IPS-15b (cell line): ENCODE results near the gene KRT6A.

Experiments
- H3K27me3 ChIP-seq: one replicate; pipeline ENCODE4 v1.6.1; 2013; ENCODE audit warnings: low read length; ENCODE audit not compliant: control insufficient read depth, insufficient read depth
- H3K36me3 ChIP-seq: one replicate; pipeline ENCODE4 v1.6.1; 2013; ENCODE audit warnings: low read length; ENCODE audit not compliant: control insufficient read depth, insufficient read depth
- H3K4me1 ChIP-seq: one replicate; pipeline ENCODE4 v1.6.1; 2013; ENCODE audit warnings: mild to moderate bottlenecking, low read length; ENCODE audit not compliant: control insufficient read depth, insufficient read depth
- H3K4me3 ChIP-seq: one replicate; pipeline ENCODE4 v1.5.1; 2013; ENCODE audit warnings: low read depth, low read length
- H3K9ac ChIP-seq: one replicate; pipeline ENCODE4 v1.6.1; 2013; ENCODE audit warnings: low read depth, mild to moderate bottlenecking, low read length
- H3K9me3 ChIP-seq: one replicate; pipeline ENCODE4 v1.6.1; 2013; ENCODE audit warnings: mild to moderate bottlenecking, low read length; ENCODE audit not compliant: control insufficient read depth, insufficient read depth

The KRT6A gene

DNA sequence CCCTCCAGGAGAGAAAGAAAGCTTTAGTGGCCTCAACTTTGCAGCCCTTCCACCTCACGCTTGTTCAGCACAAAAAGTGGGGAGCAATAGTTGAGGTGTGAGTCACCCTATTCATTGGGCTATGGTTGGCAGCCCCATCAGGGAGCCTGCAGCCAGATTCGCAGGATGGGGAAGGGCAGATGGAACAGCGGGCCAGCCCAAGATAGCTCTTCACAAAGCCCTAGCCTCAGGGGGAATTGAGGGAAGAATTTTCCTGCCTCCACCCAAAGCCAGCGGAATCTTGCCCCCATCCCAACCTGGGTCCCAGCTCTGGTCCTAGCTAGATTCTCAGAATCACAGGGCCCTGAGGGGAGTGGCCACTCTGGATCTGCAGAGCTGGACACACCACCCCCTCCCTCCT lies 30.8 kb upstream of the KRT6A start:
- Histone ChIP-seq H3K4me1 (no peaks in the 10 kb centered on the region), H3K4me3 (no peak overlapping the region), H3K36me3 (no peaks in the 10 kb centered on the region), H3K9me3 (no peaks in the 10 kb centered on the region), H3K9ac (no peak overlapping the region), H3K27me3 (no peaks in the 10 kb centered on the region)

DNA sequence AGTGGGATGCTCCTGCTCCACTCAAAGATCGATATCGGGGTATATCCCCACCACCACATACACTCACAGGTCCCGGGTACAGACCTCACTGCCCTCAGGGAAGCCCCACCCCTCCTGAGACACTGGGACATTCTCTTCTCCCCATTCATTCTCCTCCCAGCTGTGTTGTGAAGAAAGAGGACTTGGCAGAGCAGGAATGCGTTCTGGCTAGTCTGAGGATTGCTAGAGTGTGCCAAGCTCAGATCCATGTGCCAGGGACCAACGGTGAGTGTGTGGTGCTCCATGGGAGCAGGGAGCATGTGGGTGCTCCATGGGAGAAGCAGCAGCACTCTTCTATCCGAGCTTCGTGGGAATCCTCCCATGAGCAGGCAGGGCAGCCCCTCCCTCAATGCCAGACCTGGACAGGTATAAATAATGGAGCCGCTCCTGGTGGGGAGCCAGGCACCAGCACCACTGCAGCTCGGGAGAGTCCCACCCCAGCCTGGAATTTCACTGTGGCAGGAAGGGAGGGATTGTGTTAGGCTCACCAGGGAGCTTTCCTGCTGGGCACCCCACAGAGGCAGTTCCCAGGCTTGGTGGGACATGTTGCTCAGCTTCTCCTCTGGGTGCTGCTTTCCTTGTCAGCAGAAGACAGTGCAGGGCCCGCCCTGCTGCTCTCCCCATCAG lies 29.4 kb upstream of the KRT6A start:
- Histone ChIP-seq H3K9me3 (no peaks in the 10 kb centered on the region), H3K27me3 (no peaks in the 10 kb centered on the region), H3K36me3 (no peaks in the 10 kb centered on the region)

DNA sequence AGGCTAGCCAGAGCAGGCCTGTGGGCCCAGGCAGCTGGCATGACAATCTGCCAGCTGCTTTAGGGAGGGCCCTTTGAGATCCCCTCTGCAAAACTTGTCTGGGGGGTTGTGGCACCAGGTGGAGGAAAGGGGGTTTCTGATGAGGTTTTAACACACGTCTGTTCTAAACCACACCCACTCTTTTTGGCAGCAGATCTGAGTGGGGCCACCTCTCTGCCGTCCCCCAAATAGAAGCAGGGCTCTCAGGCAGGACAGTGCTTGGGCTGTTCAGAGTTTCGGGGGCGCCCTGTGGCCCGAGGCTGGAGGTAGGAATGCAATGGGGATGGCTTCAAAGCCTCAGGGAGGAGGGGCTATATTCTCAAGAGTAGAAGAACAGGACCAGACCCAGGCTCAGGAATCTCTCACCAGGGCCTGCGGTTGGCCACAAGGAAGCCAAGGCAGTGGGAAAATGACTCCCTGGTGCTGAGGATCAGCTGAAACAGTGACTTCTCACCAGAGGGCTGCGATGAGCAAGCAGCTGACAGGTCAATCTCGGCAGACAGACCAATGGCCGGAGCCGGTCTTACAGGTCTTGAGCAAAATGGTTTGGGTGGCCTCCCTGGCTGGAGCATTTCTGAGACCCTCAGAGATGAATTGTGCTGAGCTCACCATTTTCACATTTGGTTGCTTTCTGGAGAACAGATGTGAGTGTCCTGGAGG lies 28.7 kb upstream of the KRT6A start:
- Histone ChIP-seq H3K9ac (no peak overlapping the region), H3K36me3 (no peaks in the 10 kb centered on the region), H3K4me3 (no peak overlapping the region), H3K27me3 (no peaks in the 10 kb centered on the region), H3K9me3 (no peaks in the 10 kb centered on the region), H3K4me1 (no peaks in the 10 kb centered on the region)

More for the DNA sequence above, 29.4 kb upstream of the KRT6A start:
- H3K9ac ChIP-seq: no peak overlapping the region
- no peaks in the 10 kb centered on the region for H3K4me1 ChIP-seq
- no peak overlapping the region for H3K4me3 ChIP-seq

DNA sequence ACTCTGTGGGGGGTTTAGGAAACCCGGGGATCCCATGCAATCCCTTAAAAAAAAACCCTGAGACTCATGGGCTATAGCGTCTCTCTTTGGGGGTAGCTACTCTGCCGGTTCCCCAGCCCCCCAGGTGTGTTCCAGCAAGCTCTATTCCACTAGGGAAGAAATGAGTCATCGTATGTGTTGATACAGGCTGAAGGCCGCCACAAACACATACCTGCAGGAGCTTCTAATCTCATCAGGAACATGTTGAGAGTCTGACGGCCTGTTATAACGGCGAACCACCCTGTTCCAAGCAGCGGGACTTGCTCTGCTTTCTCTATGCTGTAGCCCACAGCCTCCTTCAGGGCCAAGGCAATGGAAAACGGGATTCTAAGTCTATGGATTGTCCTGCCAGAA lies 28.1 kb upstream of the KRT6A start:
- Histone ChIP-seq H3K9me3 (no peaks in the 10 kb centered on the region), H3K4me3 (no peak overlapping the region), H3K4me1 (no peaks in the 10 kb centered on the region), H3K36me3 (no peaks in the 10 kb centered on the region), H3K9ac (no peak overlapping the region), H3K27me3 (no peaks in the 10 kb centered on the region)

DNA sequence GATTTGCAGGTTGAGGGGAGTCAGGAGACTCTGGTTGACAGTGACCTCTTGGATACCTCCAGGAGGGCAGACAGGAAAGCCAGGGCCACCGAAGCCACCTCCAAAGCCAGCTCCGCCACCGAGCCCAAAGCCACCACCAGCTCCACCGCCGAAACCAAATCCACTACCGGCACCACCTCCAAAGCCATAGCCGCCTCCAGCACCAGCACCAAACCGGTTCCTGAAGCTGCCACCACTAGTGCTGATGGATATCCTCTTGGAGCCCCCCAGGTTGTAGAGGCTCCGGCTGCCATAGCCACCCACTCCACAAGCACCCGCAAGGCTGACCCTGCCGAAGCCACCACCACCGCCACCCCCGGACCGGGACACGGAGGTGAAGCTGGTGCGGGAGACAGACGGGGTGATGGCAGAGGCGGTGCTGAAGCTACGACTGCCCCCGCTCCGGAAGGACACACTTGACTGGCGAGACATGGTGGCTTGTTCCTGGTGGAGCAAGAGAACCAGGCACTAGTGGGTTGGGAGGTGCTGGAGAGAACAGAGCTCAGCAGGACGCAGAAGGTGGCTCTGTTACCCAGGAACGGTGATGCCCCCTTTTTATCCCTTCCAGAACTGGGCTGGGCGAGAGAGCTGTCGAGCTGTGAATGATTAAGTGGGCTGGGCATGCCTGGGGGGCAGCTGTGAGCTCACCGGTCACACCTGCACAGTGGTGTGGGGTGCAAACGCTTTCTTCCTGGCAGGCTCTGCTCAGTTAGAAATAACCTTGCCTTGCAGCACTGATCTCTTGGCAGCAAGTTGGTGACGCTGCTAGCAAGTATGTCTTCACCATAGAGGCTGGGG lies 27.0 kb upstream of the KRT6A start, which contains the start of gene KRT5:
Gene KRT5, minus strand, starts transcription at position 569 of the 837 bp plus-strand sequence. Its CDS starts 98 bp downstream, at position 471.
- Histone ChIP-seq H3K9ac (no peak within 1 kb of the TSS), H3K4me1 (no peaks in the 10 kb centered on the region), H3K4me3 (no peak within 1 kb of the TSS), H3K36me3 (no peaks in the 10 kb centered on the region), H3K27me3 (no peaks in the 10 kb centered on the region), H3K9me3 (no peaks in the 10 kb centered on the region)

DNA sequence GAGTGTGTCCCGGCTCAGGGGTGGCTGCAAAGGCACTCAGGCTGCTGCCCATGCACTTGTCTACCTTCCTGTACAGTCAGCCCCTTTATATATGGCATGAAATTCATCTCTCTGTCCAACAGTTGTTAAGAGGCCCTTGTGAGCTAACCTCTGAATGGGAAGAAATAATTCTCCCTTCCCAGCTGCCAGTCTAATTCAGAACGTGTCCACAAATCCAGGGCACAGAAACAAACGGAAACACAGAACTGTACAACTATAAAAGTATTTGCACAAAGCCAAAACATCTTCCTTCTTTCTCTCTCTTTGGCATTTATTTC lies 26.3 kb upstream of the KRT6A start:
- Histone ChIP-seq H3K27me3 (no peaks in the 10 kb centered on the region), H3K9ac (no peak overlapping the region)

DNA sequence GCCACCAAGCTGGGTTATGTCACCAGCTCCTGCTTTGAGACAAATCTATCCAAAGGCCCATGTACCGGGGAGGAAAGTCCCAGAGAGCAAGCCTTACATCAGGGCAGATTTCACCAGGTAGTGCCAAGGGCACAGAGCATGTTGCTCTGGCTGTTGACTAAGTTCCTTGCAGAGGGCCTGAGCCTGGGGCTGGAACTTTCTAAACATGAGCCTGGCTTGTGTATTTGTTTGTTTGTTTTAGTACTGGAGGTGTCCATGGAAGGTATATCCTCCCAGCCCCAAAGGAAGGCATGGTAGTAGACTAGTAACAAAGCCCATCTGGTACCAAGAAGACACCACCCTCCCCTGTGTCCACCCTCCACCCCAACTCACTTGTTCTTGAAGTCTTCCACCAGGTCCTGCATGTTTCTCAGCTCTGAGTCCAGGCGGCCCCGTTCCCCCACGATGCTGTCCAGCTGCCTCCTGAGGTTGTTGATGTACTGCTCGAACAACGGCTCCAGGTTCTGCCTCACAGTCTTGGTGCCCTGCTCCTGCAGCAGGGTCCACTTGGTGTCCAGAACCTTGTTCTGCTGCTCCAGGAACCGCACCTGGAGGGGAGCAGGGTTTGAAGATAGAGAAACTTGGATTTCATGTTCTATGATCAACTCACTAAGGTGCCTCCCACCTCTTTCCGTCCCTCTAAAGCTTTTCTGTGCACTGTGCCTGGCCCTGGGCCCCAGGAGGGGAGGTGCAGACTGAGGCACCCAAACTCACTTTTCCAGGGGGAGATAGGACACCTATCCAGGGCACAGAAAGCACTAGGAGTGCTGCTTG lies 25.7 kb upstream of the KRT6A start:
- Histone ChIP-seq H3K9me3 (no peaks in the 10 kb centered on the region), H3K4me1 (no peaks in the 10 kb centered on the region), H3K36me3 (no peaks in the 10 kb centered on the region), H3K27me3 (no peaks in the 10 kb centered on the region), H3K9ac (no peak overlapping the region), H3K4me3 (no peak overlapping the region)

More for the DNA sequence above, 26.3 kb upstream of the KRT6A start:
- no peaks in the 10 kb centered on the region for H3K9me3 ChIP-seq
- no peak overlapping the region for H3K4me3 ChIP-seq
- no peaks in the 10 kb centered on the region for H3K4me1 ChIP-seq
- no peaks in the 10 kb centered on the region for H3K36me3 ChIP-seq

DNA sequence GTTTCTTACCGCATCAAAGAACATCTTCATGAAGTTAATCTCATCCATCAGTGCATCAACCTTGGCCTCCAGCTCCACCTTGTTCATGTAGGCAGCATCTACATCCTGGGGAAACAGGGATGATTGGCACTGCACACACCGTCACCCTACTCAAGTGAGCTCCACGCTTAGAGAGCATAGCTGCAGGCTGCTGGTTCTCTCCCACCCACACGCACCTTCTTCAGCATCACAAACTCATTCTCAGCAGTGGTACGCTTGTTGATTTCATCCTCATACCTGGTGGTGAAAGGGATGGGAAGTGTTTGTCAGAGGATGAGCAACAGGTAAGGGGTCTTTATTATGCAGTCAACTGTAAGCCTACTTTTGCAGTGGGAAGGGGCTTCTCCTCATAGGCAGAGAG lies 24.8 kb upstream of the KRT6A start:
- Histone ChIP-seq H3K27me3 (no peaks in the 10 kb centered on the region), H3K4me3 (no peak overlapping the region), H3K9ac (no peak overlapping the region), H3K36me3 (no peaks in the 10 kb centered on the region), H3K9me3 (no peaks in the 10 kb centered on the region), H3K4me1 (no peaks in the 10 kb centered on the region)

DNA sequence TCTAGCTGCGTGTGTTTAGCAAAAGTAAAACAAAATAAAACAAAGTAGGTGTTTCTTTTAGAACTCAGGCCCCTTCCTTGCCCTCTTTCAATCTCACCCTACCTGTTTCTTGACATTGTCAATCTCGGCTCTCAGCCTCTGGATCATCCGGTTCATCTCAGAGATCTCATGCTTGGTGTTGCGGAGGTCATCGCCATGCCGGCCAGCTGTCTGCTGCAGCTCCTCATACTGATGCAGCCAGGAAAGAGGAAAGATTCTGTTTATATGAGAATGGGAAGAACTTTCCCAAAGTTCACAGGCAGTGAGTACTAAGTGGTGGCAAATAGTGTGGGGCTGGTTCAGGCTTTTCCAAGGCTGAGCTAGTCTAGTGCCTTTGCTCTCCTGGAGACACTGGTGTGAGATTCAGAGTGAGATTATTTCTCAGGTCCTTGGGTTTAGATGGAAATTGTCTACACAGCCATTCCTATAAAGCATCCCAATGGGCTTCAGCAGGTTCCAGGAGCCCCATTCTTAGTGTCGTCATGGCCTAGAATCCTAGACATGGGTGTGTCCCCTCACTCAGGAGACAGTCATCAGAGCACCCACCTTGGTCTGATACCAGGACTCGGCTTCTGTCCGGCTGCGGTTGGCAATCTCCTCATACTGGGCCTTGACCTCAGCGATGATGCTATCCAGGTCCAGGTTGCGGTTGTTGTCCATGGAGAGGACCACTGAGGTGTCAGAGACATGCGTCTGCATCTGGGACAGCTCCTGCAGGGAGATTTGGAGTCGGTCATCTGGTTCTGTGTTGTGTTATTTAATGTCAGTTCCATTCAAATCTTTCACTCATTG lies 24.2 kb upstream of the KRT6A start:
- Histone ChIP-seq H3K9me3 (no peaks in the 10 kb centered on the region), H3K36me3 (no peaks in the 10 kb centered on the region), H3K4me1 (no peaks in the 10 kb centered on the region), H3K9ac (no peak overlapping the region), H3K4me3 (no peak overlapping the region), H3K27me3 (no peaks in the 10 kb centered on the region)

DNA sequence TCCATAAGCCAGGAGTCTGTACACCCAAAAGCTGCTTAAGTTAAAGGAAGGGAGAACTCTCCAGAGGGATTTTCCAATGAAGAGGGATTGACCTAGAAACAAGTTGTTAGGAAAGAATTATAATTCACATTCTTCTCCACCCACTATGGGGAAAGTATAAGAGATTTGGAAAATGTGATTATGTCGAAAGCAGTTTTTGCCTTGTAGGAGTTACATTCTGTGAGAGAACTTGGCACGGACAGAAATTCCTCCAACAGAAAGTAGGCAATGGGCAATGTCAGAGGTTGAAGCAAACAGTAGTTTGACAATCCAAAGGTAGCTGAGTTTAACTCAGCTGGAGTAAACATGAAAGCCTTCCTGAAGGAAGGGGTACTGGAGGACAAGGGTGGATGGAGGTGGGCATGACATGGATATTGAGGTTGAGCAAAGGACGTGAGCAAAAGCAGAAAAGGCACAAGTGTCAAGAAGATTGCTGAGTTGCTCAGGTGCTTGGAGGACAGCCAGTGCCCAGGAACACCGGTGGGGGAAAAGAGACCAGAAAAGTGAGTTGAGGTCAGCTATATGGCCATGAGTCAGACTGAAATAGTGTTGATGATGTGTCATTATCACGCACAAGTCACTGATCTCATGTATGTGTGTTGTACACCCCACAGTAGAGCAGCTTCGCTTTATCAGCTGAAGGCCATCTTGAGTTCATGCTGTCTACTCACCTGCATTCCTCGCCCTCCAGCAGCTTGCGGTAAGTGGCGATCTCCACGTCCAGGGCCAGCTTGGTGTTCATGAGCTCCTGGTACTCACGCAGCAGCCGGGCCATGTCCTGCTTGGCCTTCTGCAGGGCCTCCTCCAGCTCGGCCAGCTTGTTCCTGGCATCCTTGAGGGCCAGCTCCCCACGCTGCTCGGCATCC lies 23.1 kb upstream of the KRT6A start:
- no peaks in the 10 kb centered on the region for H3K9me3 ChIP-seq
- H3K36me3 ChIP-seq: no peaks in the 10 kb centered on the region
- no peaks in the 10 kb centered on the region for H3K27me3 ChIP-seq
- no peaks in the 10 kb centered on the region for H3K4me1 ChIP-seq
- H3K9ac ChIP-seq: no peak overlapping the region
- H3K4me3 ChIP-seq: no peak overlapping the region
